ENCODE data around the gene RPUSD4.

Gene RPUSD4

DNA sequence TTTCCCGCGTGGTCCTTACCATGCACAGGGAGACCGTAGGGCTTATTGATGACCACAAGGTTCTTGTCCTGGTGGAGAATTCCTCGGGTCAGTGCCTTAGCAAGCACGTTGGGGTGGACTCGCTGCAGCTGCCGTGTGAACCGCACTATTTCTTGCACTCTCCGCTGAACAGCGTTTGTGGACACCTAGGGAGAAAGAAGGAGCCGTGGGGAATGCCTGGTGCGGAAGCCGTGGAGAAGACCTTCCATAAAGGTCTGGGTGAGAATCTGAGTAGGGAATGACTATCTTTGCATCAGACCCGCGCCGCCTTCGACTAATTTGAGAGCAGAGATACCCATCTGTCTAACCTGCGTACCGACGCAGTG, 597 bp downstream of the RPUSD4 start:
- no peak for DNase-seq

DNA sequence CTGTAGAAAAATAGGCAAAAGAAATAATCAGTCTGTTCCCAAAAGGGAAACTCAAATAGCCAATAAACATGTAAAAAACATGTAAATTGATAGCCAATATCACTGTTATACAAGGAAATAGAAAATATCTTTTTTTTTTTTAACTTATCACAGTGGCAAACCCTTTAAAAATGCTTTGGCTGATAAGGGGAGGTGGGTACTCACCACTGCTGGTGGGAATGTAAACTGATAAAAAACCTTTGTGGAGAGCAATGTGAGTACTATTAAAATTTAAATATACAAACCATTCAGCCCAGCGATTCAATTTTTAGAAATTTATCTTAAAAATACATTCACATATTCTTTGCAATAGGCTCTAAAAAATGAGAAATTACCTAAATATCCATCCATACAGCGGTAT, 3.6 kb downstream of the RPUSD4 start:
- DNase-seq, result no peak

DNA sequence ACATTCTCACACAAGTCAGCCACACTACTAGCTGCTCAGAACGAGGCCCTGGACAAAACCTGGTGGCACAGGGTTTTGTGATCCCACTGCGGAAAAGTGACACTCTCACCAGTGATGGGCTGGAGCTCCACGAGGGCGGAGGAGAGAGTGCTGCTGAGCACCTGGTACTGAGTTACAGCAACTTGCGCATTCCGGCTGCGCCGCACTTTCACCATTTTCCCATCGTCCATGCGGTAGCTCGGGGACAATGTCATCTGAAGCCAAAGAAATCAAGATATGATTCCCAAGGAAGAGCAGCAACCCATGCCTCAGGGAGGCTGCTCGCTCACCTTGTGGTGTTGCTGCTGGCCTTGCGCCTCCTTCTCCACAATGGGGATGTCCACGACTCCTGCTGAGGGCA, 6.1 kb downstream of the RPUSD4 start:
- no peak for DNase-seq

DNA sequence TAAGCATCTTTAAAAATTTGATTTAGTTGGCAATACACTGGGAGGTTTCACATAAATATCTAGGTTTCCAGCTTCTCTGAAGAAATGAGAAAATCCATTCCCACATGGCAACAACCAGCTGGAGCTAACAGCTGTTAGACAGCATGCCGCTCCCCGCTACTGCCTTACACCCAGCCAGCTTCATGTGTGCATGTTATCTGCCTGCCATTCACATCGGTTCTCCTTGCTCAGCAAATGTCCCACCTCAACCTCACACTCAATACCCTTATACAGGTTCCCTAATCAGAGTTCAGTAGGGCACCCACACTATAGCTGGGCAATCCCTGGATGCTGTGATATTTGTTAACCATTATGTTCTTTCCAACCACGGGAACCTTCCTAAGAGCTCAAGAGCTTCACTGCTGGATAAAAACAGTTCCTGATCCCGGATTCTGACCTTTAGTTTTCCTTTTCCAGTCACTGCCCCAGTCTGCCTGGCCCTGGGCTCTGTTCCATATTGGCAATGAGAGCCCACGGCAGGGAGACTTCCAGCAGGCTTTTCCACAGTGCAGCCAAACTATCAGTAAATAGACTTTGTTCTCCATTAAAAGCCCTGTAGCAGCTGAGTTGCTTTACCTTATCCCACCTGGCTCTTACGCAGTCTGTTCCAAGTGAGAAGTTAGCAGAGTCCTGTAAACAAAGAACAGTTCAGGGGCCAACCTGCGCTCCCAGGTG, 8.6 kb downstream of the RPUSD4 start:
- no peak for DNase-seq

DNA sequence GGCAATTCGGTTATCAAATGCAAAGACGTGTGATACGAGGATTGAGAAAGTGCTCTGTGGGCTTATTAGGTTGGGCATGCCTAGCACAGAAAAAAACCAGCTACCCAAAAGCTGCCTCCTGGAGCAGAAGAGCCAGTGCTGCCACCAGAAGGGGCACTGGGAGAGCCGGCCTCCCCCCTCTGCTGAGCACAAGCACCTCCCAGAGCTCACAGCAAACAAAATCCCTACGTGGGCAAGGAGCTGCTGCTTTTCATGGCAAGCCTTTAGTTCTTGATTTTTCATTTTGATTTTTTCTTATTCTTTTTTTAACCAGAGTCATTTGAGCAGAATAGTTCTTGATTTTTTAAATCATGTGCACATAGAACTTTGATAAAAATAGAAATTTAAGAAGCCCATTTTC, 12.8 kb downstream of the RPUSD4 start:
- no peak for DNase-seq

DNA sequence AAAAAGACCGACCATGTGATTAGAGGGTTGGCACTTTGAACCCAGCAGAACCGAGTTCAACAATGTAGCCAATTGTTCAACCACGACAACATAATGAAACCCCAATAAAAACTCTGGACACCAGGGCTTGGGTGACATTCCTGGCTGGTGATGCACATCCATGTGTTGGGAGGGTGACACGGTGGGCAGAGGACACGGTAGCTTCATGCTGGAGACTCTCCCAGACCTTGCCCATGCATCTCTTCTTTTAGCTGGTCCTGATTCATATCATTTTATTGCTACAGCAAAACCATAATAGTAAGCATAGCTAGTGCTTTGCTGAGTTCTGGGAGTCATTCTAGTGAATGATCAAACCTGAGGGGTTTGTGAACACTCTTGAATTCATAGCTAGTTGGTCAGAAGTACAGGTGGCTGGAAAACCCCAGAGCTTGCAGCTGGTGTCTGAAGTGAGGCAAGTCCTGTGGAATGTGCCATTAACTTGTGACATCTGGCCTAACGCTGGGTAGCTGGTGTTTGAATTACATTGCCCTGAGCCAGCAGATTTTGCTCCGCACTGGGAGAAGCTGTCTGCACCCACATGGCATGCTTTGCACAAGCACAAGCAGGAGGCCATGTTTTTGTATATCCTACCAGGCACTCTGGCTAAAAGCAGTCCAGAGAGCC, 14.0 kb downstream of the RPUSD4 start:
- DNase-seq, result no peak

DNA sequence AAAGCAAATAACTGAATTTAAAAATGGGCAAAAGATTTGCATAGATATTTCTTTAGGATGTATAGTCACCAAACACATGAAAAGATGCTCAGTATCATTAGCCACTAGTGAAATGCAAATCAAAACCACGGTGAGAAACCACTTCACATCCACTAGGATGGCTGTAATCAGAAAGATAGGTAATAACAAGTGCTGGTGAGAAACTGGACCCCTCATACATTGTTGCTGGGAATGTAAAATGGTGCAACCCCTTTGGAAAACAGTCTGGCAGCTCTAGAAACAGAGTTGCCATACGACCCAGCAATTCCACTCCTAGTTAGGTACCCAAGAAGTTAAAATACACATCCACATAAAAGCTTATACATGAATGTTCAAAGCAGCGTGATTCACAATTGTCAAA, 16.3 kb downstream of the RPUSD4 start:
- DNase-seq, result no peak

DNA sequence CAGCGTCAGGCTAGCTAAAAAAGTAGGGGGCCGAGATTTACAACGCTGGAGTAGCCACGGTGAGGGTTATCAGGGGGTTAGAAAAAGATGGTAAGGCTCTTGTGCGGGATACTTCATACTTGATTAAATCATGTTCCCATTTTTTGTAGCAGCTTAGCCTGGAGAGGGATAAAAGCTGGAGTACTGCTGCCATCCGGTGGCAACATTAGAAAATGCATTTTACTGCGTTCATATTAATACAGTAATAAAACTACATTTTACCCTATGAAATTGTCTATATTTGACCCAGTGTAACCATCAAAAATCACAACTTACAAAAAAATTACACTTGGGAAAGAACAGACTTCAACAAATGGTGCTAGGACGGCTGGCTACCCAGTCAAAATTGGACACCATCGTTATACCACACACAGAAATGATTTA, 17.3 kb downstream of the RPUSD4 start:
- DNase-seq, result peak; percentile 25

DNA sequence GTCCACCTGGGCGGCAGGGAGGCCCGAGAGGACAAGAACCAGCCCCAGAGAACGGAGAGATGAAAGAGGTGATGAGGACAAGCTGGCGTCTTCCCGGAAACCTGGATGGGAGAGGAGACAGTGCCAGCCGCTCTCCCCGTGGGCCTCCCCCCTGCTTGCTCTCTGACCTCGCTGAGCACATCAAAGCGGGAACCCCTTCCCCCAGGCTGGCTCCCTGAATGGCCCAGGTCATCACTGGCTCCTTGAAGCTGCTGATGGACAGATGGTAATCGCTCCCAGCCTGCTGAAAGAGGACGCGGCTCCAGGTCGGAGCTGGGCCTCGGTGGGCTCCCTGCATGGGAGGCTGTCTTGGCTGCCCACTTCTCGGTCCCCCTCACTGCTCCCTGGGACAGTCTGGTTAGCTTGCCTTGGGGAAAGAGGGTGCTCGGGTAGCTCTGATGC, 18.4 kb downstream of the RPUSD4 start:
- DNase-seq, result no peak

DNA sequence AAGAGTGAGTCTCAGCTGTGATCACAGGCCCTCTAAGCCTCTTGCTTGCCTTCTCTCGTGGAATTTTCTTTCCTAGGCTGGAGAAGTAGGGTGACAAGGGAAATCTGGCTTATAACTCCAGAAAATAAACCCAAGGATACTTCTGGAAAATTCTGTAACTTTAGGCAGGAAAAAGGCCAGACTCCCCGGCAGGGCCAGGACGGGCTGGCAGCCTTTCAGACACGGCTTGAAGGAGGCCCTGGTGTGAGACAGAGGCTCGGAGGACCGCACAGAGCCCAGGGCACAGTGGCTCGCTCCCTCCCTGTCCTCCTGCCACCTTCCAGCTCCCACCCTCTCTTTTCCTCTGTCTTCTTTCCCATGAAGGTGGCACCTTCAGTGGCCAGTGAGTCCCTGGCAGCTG, 19.1 kb downstream of the RPUSD4 start:
- no peak for DNase-seq

DNA sequence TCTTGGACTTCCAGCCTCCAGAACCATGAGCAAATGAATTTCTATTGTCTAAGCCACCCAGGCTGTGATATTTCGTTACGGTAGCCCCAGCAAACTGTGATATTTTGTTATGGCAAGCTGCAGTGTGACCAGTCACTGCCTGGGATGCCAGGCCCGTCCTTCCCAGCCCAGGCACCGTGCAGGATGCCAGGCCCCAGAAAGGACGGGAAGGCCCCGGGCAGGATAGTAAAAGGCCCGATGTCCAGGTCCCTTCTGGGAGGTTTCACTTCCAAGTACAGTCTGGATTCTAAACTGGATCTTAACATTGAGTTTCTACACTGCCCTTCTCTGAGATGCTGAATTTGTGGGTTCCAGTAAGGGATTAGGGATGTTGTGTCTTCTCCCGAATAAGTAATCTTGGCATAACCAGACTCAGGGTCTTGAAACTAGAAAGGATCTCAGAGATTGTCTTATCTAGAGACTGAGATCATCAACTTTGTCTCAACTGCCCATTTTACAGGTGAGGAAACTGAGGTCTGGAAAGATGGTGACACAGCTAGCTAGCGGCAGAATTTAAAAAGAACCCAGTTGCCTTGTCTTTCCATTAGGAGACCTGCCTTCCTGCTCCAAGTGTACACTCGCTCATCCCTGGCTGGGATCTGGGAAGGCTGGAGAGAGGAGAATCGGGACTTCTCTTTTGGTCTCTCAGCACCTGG, 19.9 kb downstream of the RPUSD4 start:
- no peak for DNase-seq

DNA sequence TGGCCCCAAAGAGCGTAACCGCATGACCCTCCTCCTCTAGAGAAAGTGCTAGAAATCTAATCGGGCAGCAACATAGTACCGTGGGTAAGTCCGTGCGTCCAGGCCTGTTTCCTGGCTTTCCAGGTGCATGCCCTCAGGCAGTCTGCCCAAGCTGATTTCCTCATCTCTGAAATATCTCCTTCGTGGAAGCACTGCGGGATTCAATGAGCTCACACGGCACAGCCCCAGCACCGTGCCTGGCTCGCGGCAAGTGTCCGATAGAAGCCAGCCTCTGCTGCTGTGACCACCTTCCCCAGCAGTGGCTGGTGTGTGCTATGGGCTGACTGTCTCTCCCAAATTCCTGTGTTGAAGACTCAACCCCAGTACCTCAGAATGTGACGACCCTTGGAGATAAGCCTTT, 20.7 kb downstream of the RPUSD4 start:
- no peak for DNase-seq

DNA sequence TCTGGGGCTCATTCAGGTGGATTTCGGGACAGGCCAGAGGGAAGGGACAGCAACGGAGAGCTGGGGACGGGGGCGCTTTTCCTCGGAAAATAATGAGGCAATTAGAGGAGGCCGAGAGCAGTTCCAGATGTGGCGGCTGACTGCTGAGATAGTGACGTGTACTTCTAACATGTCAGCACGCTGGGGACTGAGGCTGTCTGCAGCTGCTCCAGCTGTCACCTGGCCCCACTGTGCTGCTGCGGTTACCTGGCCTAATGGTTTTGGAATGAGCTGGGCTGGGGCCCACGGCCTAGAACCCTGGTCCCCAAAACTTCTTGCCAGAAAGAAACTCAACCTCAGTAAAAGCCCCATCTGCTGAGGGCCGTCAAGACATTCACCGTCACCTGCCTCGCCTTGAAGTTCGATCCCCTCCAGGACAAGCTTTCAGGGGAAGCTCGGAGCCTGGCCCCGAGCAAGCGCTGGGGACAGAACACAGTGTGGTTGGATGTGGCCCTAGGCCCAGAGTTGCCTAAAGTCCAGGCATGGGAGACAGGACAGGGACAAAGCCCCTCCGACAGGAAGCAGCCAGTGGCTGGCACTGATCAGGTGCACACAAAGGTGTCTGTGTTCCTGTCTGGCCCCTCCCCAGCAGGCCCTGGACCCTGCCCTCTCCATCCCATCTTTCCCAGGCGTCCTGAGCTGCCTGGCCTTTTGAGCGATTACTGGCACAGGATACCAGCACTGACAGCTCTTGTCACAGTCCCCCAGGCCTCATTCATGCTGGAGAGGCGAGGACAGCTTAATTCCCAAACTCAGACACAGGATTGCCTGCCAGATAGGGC, 22.1 kb downstream of the RPUSD4 start:
- DNase-seq, result no peak

DNA sequence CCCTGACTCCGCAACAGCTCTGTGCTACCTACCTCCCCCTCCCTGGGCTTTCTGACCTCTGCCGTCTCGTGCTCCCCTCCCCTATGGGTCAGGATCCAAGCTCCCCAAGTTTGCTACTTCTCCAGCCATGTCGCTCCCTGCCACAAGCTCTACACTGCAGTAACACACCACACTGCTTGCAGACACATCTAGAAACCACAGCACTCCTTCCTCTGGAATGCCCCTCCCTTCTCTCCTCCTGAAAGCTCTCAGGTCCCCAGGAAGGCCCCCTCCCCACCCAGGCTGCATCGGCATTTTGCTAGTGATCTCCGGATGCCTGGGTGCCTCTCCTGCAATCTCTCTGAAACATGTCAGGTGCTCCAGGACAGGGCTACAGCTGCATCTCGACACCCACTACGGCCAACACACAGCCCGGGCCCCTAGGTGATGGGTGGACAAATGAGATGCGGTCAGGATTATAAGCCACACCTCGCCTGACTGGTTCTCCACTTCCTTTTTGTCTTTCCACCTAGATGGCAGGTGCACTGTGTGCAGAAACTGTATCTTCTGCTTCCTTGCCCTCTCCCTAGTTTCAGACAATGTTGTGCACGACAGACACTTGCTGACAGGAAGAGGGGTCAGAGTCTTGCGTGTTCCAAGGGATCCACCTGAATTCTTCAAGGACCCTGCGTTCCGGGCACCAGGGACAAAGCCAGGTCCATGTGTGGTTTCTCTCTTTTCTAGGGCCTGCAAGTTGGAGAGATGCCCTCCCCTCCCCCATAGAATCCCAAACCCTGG, 22.9 kb downstream of the RPUSD4 start:
- DNase-seq, result no peak

DNA sequence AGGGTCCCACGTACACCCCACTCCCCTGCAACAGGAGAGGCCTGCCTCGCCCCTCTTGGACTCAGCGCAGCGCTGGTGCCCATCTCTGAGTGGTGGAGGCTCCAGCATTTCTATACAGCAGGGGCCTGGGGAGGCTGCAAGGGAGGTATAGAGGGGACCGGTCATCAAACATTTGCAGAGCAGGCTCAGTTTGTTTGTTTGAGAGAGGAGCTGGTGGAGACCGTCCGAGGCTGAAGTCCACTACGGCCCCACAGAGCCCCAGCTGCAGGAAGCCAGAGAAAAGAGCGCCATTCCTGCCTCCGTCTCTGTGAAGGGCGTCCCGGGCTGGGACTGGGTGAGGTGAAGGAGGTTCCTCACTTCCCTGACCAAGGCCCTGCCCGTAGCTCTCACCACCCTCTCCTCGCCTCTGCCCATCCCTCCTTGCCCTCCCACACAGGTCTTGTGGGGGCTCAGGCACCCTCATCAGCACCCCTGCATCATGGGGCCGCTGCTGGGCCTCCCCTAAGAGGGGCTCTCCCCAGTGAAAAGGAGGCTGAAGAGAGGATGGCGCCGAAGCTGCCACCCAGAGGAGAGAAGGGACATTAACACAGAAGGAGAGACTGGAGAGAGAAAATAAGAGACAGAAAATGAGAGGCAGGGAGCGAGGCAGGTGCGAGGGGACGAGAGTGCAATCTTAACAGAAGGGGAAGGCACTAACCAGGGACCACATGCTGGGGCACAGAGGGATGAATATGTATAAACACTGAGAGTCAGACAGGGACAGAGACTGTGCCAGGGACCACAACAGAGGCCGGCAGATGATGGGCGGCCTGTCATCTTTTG, 24.5 kb downstream of the RPUSD4 start:
- DNase-seq, result no peak

DNA sequence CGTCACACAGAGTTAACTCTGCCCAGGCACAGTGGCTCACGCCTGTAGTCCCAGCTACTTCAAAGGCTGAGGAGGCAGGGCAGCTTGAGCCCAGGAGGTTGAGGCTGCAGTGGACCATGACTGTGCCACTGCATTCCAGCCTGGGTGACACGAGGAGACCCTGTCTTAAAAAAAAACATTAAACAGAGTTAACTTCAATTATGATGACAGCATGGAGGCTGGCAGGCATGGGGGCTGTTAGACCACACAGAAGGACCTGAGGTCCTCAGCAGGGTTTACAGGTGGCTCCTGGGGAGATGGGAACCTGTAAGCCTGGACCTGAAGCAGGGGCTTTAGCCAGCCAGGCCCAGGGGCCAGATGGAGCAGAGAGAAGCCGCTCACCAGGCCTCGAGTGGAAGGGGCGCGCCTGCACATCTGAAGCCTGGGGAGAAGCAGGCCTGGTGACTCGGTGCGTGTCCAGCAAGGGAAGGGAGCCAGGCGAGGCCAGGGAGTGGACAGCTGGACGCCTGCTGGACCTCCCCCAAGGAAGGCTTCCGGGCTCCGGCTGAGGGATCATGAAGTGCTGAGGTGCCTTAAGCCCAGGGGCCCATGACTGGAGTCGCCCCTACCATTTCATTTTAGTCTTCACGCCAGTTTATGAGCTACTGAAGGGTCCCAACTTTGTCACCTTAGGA, 25.3 kb downstream of the RPUSD4 start:
- DNase-seq, result no peak

DNA sequence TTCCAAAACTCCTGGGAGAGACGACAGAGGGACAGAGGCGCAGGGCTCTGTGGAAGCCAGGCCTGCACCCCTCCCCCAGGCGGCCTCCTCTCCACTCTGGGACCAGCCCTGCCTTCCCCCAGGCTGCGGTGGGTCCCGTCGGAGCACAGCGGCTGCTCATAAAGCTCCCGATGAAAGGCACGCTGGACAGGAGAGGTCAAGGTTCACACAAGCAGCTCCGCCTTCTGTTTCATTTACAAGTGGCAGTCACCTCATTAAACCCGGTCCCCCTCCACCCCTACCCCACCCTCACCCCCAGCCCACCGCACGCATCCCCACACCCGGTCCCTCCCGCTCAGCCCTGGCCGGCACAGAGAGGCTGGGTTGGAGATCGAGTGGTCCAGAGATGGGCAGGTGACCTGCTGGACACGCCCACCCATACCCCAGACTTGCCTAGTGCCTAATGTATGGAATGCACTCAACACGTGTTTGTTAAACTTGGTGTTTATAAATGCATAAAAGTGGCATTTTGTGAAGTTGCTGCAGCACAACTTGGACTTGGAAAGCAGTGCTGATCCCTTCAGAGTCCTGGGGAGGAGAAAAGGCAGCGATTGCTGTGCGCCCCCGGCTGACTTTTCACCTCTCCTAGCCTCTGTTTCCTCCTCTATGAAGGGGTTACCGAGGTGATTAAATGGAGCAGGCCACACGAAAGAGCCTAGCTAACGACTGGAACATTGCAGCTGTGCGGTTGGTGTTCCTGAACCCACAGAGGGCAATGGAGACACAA, 26.0 kb downstream of the RPUSD4 start:
- DNase-seq, result no peak

DNA sequence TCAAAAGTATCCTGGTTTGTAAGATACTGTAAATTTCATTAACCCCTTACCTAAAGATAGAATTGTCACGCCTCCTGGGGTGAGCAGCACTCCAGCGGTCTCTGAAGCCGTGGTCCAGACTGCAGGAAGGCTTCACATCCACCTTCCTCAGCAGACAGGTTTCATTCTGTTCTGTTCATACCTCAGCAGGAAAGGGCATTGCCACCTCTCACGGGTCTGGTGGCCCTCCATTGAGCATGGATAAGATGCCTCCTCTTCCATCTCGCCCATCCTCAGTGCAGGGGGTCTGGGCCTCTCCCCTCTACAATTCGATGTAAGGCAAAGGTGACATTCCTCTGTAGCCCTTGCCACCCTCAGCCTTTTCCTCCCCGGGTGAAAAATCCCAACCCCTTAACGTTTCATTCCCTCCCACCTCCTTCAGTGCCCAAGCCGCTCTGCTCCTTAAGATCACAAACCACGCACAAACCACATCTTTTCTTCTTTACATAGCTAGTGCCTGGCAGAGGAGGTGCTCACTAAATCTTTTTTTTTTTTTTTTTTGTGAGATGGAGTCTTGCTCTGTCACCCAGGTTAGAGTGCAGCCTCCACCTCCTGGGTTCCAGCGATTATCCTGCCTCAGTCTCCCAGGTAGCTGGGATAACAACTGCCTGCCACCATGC, 28.5 kb downstream of the RPUSD4 start:
- DNase-seq, result no peak

DNA sequence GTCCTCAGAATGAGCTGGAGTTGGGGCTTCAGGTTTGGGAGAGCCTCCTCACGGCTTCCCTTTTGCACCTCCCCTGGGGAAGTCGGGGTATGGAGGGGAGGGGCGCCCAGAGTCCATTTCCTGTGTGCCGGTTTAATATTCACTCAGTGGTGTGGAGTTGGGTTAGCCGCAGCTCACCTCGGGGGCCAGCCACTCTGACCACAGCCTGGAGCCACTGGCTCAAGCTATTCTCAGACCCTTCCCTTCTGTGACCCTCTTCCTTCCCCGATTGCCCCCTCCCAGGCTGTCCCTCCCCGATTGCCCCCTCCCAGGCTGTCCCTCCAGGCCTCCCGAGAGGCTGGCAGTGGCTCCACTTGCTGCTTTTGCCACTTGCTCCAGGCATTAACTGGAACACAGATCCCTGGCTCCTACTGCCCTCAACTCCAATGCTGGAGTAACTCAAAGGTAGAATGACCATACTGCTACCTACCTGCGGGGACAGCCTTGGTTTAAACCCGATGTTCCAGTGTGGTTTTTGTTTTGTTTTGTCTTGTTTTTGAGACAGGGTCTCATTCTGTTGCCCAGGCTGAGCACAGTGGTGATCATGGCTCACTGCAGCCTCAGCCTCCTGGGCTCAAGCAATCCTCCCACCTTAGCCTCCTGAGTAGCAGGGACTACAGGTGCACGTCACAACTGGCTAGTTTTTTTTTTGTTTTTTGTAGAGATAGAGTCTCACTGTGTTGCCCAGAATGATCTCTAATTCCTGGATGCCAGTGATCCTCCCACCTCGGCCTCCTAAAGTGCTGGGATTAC, 29.3 kb downstream of the RPUSD4 start:
- DNase-seq, result no peak

All from NCI-H2029 (cell line).